Adrenal gland (tissue), 5 donors: ENCODE data around the gene INKA2.

Experiments
- CTCF ChIP-seq, 6 experiments: fragments of 450-650 bp in 4 of 6; fragments of 200-600 bp in 2 of 6; sonication (generic) in 1 of 6; IDR thresholded peaks; 1 replicate in 5 of 6; 2 replicates in 1 of 6; pipeline versions ENCODE4 v1.5.1 to v1.8.0; 2016 to 2021; ENCODE audit warnings: antibody characterized with exemption in 6 of 6, mild to moderate bottlenecking in 2 of 6, moderate library complexity in 1 of 6
- POLR2A ChIP-seq, 2 donors: fragments of 450-650 bp; IDR thresholded peaks; one replicate each; pipeline ENCODE4 v1.6.1; 2017; ENCODE audit warnings: antibody characterized with exemption in 2 of 2, mild to moderate bottlenecking in 2 of 2, moderate library complexity in 1 of 2
- donor health status: DM: no; HTN: no; CAD: no.

GRCh38 chr1:111768023-111768422 lies 28.8 kb upstream of the INKA2 start:
- TF ChIP-seq CTCF (IDR thresholded peaks at IDR 0.05): no peak
- TF ChIP-seq POLR2A (IDR thresholded peaks at IDR 0.05): no peak
